Mesothelial cell of epicardium (in vitro differentiated cells): ENCODE results near the gene EFEMP1. TPM values are rescaled to one million over a fixed set of nuclear protein-coding genes. Genes with fewer than 3 reads are reported as not detected.

Experiments
- DNase-seq, 2 experiments: peaks; one replicate each; pipeline ENCODE4 v3.0.0; 2021; ENCODE audit warnings: low spot score in 2 of 2; ENCODE audit not compliant: unreplicated experiment in 2 of 2
- H3K27ac Mint-ChIP-seq: 2 replicates; pipeline ENCODE4 v1.8.0; 2021; ENCODE audit warnings: mixed read lengths
- H3K27me3 Mint-ChIP-seq: 2 replicates; pipeline ENCODE4 v1.8.0; 2021; ENCODE audit warnings: low read depth, mixed read lengths
- H3K36me3 Mint-ChIP-seq: 2 replicates; pipeline ENCODE4 v1.8.0; 2021; ENCODE audit warnings: mixed read lengths
- H3K4me1 Mint-ChIP-seq: 2 replicates; pipeline ENCODE4 v1.8.0; 2021; ENCODE audit warnings: mixed read lengths
- H3K4me3 Mint-ChIP-seq: 2 replicates; pipeline ENCODE4 v1.8.0; 2021; ENCODE audit warnings: mild to moderate bottlenecking, moderate library complexity, mixed read lengths
- H3K9me3 Mint-ChIP-seq: 2 replicates; pipeline ENCODE4 v1.8.0; 2021; ENCODE audit warnings: mixed read lengths
- total RNA-seq: library from RNA; stranded (reverse); gene quantifications from 3 replicates; pipeline ENCODE4 v1.2.1, GENCODE V29; 2021
- TF ChIP-seq, protein P1 (sequence below): fragments of 200-600 bp; sonication (generic); IDR thresholded peaks from one replicate; pipeline ENCODE4 v1.5.0; 2021; ENCODE audit warnings: antibody characterized with exemption; ENCODE audit not compliant: unreplicated experiment

EFEMP1 gene
- total RNA-seq, 1 donor from 2014 or later = 38.1 TPM

GRCh38 chr2:55954306-55955035 lies 30.9 kb upstream of the EFEMP1 start:
- Mint-ChIP-seq H3K9me3 (no peaks in the 10 kb centered on the region), H3K36me3 (no peaks in the 10 kb centered on the region), H3K27me3 (peaks cover 18% of the 10 kb centered on the region), H3K27ac (no peak overlapping the region), H3K4me3 (no peak overlapping the region), H3K4me1 (peaks cover 16% of the 10 kb centered on the region)
- DNase-seq = no peak
- TF ChIP-seq, protein P1, sequence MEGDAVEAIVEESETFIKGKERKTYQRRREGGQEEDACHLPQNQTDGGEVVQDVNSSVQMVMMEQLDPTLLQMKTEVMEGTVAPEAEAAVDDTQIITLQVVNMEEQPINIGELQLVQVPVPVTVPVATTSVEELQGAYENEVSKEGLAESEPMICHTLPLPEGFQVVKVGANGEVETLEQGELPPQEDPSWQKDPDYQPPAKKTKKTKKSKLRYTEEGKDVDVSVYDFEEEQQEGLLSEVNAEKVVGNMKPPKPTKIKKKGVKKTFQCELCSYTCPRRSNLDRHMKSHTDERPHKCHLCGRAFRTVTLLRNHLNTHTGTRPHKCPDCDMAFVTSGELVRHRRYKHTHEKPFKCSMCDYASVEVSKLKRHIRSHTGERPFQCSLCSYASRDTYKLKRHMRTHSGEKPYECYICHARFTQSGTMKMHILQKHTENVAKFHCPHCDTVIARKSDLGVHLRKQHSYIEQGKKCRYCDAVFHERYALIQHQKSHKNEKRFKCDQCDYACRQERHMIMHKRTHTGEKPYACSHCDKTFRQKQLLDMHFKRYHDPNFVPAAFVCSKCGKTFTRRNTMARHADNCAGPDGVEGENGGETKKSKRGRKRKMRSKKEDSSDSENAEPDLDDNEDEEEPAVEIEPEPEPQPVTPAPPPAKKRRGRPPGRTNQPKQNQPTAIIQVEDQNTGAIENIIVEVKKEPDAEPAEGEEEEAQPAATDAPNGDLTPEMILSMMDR = no peak

- Mint-ChIP-seq H3K27me3 (peaks cover 12% of the 10 kb centered on the region), H3K36me3 (no peaks in the 10 kb centered on the region), H3K4me1 (peaks cover 22% of the 10 kb centered on the region), H3K27ac (no peak overlapping the region), H3K4me3 (no peak overlapping the region), H3K9me3 (no peaks in the 10 kb centered on the region)
- no peak for DNase-seq
- TF ChIP-seq, protein P1 = no peak
Observed at GRCh38 chr2:55952415-55952814, 28.8 kb upstream of the EFEMP1 start.

DNA sequence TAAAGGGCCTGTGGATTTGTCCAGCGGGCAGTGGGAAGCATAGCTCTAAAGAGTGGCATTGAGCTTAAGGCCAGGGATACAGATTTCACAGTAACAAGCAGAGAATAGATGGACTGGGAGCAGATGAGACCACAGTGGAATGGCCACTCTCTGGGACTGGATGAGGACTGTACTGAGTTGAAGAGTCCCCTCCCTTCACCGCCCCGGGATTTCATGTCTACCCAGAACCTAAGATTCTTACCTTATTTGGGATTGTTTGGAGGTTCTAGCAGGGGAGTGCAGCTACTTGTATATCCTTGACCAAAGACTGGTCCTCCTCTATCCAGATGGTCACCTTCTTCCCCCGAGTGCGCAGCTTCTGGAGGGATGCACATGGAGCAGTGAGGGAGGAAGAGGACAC lies 28.0 kb upstream of the EFEMP1 start:
- Mint-ChIP-seq H3K36me3 (no peaks in the 10 kb centered on the region), H3K27ac (no peak overlapping the region), H3K9me3 (no peaks in the 10 kb centered on the region), H3K4me1 (peaks cover 22% of the 10 kb centered on the region), H3K27me3 (peaks cover 10% of the 10 kb centered on the region), H3K4me3 (no peak overlapping the region)
- TF ChIP-seq, protein P1 = no peak
- no peak for DNase-seq

GRCh38 chr2:55949613-55950012 lies 26.0 kb upstream of the EFEMP1 start:
- H3K36me3 Mint-ChIP-seq = no peaks in the 10 kb centered on the region
- H3K4me1 Mint-ChIP-seq = peaks cover 22% of the 10 kb centered on the region
- peaks cover 10% of the 10 kb centered on the region for H3K9me3 Mint-ChIP-seq
- no peak overlapping the region for H3K4me3 Mint-ChIP-seq
- H3K27me3 Mint-ChIP-seq = peaks cover 8% of the 10 kb centered on the region
- no peak overlapping the region for H3K27ac Mint-ChIP-seq
- TF ChIP-seq, protein P1 = no peak
- no peak for DNase-seq

DNA sequence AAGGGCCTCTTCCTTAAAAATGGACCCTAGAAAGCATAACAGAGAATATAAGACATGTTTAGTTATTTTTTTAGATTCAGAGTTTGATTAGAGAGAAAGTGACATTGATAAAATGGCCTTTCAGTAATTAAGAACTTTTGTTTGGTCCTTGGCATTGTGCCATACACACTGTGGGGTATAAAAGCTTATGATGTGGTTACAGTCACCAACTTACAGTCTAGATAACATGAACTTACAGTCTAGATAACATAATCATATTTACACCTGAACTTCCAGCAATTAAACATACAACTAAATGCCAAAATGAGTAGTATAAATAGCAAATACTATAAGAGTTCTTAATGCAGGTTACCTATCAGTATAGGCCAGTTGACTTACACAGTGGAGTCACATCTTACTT lies 25.6 kb upstream of the EFEMP1 start:
- Mint-ChIP-seq H3K36me3 (no peaks in the 10 kb centered on the region), H3K27ac (no peak overlapping the region), H3K9me3 (peaks cover 10% of the 10 kb centered on the region), H3K4me1 (peaks cover 22% of the 10 kb centered on the region), H3K4me3 (no peak overlapping the region), H3K27me3 (peaks cover 8% of the 10 kb centered on the region)
- TF ChIP-seq, protein P1 = no peak
- DNase-seq = no peak
